GM06990 (cell line): ENCODE measurements around the gene MICAL3.

ENCODE experiments used
- DNase-seq: peaks from one replicate; pipeline ENCODE4 v3.0.0-alpha.2; 2011; ENCODE audit not compliant: insufficient read length; ENCODE audit errors: extremely low read depth
- H3K27me3 ChIP-seq: replicated peaks from 2 replicates; pipeline ENCODE4 v1.6.0; 2011; ENCODE audit warnings: low read length; ENCODE audit not compliant: control insufficient read depth, insufficient read depth
- H3K36me3 ChIP-seq: 2 replicates; pipeline ENCODE4 v1.5.1; 2011; ENCODE audit warnings: low read length; ENCODE audit not compliant: control insufficient read depth, insufficient read depth
- H3K4me3 ChIP-seq: replicated peaks from 2 replicates; pipeline ENCODE4 v1.5.1; 2011; ENCODE audit warnings: low read depth, mild to moderate bottlenecking, control low read depth, low read length
- CTCF ChIP-seq: IDR thresholded peaks from 2 replicates; pipeline ENCODE4 v1.5.1; 2011; ENCODE audit warnings: low read length, control low read depth, mild to moderate bottlenecking, inconsistent platforms; ENCODE audit not compliant: insufficient read depth, poor library complexity, severe bottlenecking

MICAL3 gene

GRCh38 chr22:17906978-17907747 is 117.2 kb downstream of the MICAL3 start:
- H3K27me3 ChIP-seq, result no peaks in the 10 kb centered on the region; the same call in 1 of the 2 replicates
- TF ChIP-seq CTCF, result no peak
- no peak for DNase-seq
- no peak overlapping the region for H3K4me3 ChIP-seq
- H3K36me3 ChIP-seq, result peaks cover 2% of the 10 kb centered on the region

GRCh38 chr22:17905445-17905844 is 118.9 kb downstream of the MICAL3 start:
- peaks cover 2% of the 10 kb centered on the region for H3K36me3 ChIP-seq
- no peaks in the 10 kb centered on the region; the same call in 1 of the 2 replicates for H3K27me3 ChIP-seq
- TF ChIP-seq CTCF, result no peak
- DNase-seq, result no peak
- no peak overlapping the region for H3K4me3 ChIP-seq

GRCh38 chr22:17903564-17904295 is 120.6 kb downstream of the MICAL3 start:
- no peaks in the 10 kb centered on the region; the same call in 1 of the 2 replicates for H3K27me3 ChIP-seq
- TF ChIP-seq CTCF, result no peak
- peaks cover 2% of the 10 kb centered on the region for H3K36me3 ChIP-seq
- no peak for DNase-seq
- H3K4me3 ChIP-seq, result no peak overlapping the region

GRCh38 chr22:17902960-17903359 is 121.4 kb downstream of the MICAL3 start:
- Histone ChIP-seq H3K36me3 (peaks cover 2% of the 10 kb centered on the region), H3K4me3 (no peak overlapping the region), H3K27me3 (no peaks in the 10 kb centered on the region; the same call in 1 of the 2 replicates)
- TF ChIP-seq CTCF, result no peak
- DNase-seq, result no peak

- no peak for DNase-seq
- Histone ChIP-seq H3K27me3 (no peaks in the 10 kb centered on the region), H3K36me3 (no peaks in the 10 kb centered on the region; the same call in none of the 2 replicates), H3K4me3 (no peak overlapping the region)
- TF ChIP-seq CTCF, result no peak
These were observed 126.0 kb downstream of the MICAL3 start for GRCh38 chr22:17898375-17898774.
